Measurements from ENCODE around the gene SLC25A40. TPM values are rescaled to one million over a fixed set of nuclear protein-coding genes. Genes with fewer than 3 reads are reported as not detected.
"Not testable (repeated sequence)": the region's sequence is repeated elsewhere in the genome, so short reads cannot be mapped to it uniquely, and the experiment has no call there.

Gene SLC25A40
- total RNA-seq, 1 donor from 2014 or later, result 7.8 TPM

- Histone ChIP-seq H3K9me3 (ENCODE audit: control insufficient read depth in 3 of 3, low read length in 3 of 3) (no peaks in the 10 kb centered on the region), H3K27me3 (ENCODE audit: control insufficient read depth in 3 of 3, insufficient read depth in 3 of 3, low read length in 3 of 3) (no peaks in the 10 kb centered on the region), H3K9ac (ENCODE audit: low read depth in 1 of 3, low read length in 3 of 3) (no peak overlapping the region), H3K36me3 (ENCODE audit: control insufficient read depth in 3 of 3, insufficient read depth in 3 of 3, low read length in 3 of 3) (peaks cover 0 to 6% (median 3%) of the 10 kb centered on the region in 3 donors), H3K4me3 (ENCODE audit: low read length in 3 of 3) (no peak overlapping the region), H3K4me1 (ENCODE audit: control insufficient read depth in 3 of 3, insufficient read depth in 3 of 3, low read length in 3 of 3) (no peaks in the 10 kb centered on the region), H3K27ac (ENCODE audit: low read depth, low read length) (no peak overlapping the region)
Measured at GRCh38 chr7:87833130-87833529, 43.0 kb downstream of the SLC25A40 start.

DNA sequence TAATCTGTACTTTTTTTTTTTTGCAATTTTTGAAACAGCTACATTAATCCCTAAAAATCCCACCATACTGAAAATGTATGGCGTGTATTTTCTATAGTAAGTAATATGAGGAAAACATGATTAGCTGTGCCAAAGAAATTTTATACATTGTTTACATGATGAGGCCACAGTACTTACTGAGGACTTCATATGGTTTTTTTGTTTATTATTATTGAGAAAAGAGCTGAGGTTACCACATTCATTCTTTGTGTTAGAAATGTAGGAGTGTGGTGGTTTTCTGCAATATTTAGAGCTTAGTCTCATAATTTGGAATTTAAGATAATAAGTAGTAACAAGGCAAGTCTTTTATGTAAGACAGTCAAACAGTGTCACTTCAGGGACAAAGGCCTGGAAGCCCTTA, 45.1 kb downstream of the SLC25A40 start:
- H3K27ac ChIP-seq (ENCODE audit: low read depth, low read length), result no peak overlapping the region
- no peaks in the 10 kb centered on the region for H3K27me3 ChIP-seq (ENCODE audit: control insufficient read depth in 3 of 3, insufficient read depth in 3 of 3, low read length in 3 of 3)
- H3K4me3 ChIP-seq (ENCODE audit: low read length in 3 of 3), result no peak overlapping the region
- no peak overlapping the region for H3K9ac ChIP-seq (ENCODE audit: low read depth in 1 of 3, low read length in 3 of 3)
- no peaks in the 10 kb centered on the region for H3K4me1 ChIP-seq (ENCODE audit: control insufficient read depth in 3 of 3, insufficient read depth in 3 of 3, low read length in 3 of 3)
- H3K36me3 ChIP-seq (ENCODE audit: control insufficient read depth in 3 of 3, insufficient read depth in 3 of 3, low read length in 3 of 3), result peaks cover 0 to 6% (median 3%) of the 10 kb centered on the region in 3 donors
- H3K9me3 ChIP-seq (ENCODE audit: control insufficient read depth in 3 of 3, low read length in 3 of 3), result no peaks in the 10 kb centered on the region

DNA sequence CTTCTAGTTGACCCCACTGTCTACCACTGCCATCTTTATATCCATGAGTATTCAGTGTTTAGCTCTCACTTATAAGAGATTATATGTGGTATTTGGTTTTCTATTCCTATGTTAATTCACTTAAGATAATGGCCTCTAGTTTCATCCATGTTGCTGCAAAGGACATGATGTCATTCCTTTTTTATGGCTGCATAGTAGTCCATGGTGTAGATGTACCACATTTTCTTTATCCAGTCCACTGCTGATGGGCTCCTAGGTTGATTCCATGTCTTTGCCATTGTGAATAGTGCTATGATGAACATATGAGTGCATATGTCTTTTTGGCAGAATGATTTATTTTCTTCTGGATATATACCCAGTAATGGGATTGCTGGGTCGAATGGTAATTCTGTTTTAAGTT, 47.8 kb downstream of the SLC25A40 start:
- H3K9ac ChIP-seq (ENCODE audit: low read depth in 1 of 3, low read length in 3 of 3); H3K36me3 ChIP-seq (ENCODE audit: control insufficient read depth in 3 of 3, insufficient read depth in 3 of 3, low read length in 3 of 3); H3K9me3 ChIP-seq (ENCODE audit: control insufficient read depth in 3 of 3, low read length in 3 of 3); H3K27me3 ChIP-seq (ENCODE audit: control insufficient read depth in 3 of 3, insufficient read depth in 3 of 3, low read length in 3 of 3); H3K27ac ChIP-seq (ENCODE audit: low read depth, low read length); H3K4me1 ChIP-seq (ENCODE audit: control insufficient read depth in 3 of 3, insufficient read depth in 3 of 3, low read length in 3 of 3); H3K4me3 ChIP-seq (ENCODE audit: low read length in 3 of 3): not testable (repeated sequence)

- H3K27ac ChIP-seq (ENCODE audit: low read depth, low read length); H3K4me3 ChIP-seq (ENCODE audit: low read length in 3 of 3); H3K27me3 ChIP-seq (ENCODE audit: control insufficient read depth in 3 of 3, insufficient read depth in 3 of 3, low read length in 3 of 3); H3K4me1 ChIP-seq (ENCODE audit: control insufficient read depth in 3 of 3, insufficient read depth in 3 of 3, low read length in 3 of 3); H3K9ac ChIP-seq (ENCODE audit: low read depth in 1 of 3, low read length in 3 of 3); H3K36me3 ChIP-seq (ENCODE audit: control insufficient read depth in 3 of 3, insufficient read depth in 3 of 3, low read length in 3 of 3); H3K9me3 ChIP-seq (ENCODE audit: control insufficient read depth in 3 of 3, low read length in 3 of 3): not testable (repeated sequence)
Measured at GRCh38 chr7:87825369-87825768, 50.8 kb downstream of the SLC25A40 start.

DNA sequence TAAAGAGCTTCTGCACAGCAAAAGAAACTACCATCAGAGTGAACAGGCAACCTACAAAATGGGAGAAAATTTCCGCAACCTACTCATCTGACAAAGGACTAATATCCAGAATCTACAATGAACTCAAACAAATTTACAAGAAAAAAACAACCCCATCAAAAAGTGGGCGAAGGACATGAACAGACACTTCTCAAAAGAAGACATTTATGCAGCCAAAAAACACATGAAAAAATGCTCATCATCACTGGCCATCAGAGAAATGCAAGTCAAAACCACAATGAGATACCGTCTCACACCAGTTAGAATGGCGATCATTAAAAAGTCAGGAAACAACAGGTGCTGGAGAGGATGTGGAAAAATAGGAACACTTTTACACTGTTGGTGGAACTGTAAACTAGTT, 54.1 kb downstream of the SLC25A40 start:
- H3K4me1 ChIP-seq (ENCODE audit: control insufficient read depth in 3 of 3, insufficient read depth in 3 of 3, low read length in 3 of 3); H3K9me3 ChIP-seq (ENCODE audit: control insufficient read depth in 3 of 3, low read length in 3 of 3); H3K9ac ChIP-seq (ENCODE audit: low read depth in 1 of 3, low read length in 3 of 3); H3K36me3 ChIP-seq (ENCODE audit: control insufficient read depth in 3 of 3, insufficient read depth in 3 of 3, low read length in 3 of 3); H3K4me3 ChIP-seq (ENCODE audit: low read length in 3 of 3); H3K27me3 ChIP-seq (ENCODE audit: control insufficient read depth in 3 of 3, insufficient read depth in 3 of 3, low read length in 3 of 3); H3K27ac ChIP-seq (ENCODE audit: low read depth, low read length): not testable (repeated sequence)

DNA sequence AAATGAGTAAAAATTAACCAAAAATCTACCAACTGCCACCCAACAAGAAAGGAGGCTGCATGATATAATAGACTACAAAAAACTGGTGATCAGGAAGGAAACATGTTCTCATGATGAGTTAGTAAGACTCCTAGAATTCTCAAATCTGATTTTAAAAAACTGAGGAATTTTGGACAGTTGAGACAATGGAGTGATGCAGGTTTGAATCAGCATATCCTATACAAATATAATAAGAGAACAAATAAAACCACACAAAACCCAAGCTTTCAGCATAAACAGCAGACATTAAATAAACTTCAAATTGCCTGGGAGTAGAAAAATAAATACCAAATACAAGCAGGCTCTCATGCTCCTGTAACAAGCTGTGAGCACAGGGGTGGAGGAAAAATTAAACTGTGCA, 57.8 kb downstream of the SLC25A40 start:
- no peaks in the 10 kb centered on the region for H3K36me3 ChIP-seq (ENCODE audit: control insufficient read depth in 3 of 3, insufficient read depth in 3 of 3, low read length in 3 of 3)
- H3K9me3 ChIP-seq (ENCODE audit: control insufficient read depth in 3 of 3, low read length in 3 of 3), result no peaks in the 10 kb centered on the region
- H3K27me3 ChIP-seq (ENCODE audit: control insufficient read depth in 3 of 3, insufficient read depth in 3 of 3, low read length in 3 of 3), result no peaks in the 10 kb centered on the region
- no peaks in the 10 kb centered on the region for H3K4me1 ChIP-seq (ENCODE audit: control insufficient read depth in 3 of 3, insufficient read depth in 3 of 3, low read length in 3 of 3)
- no peak overlapping the region for H3K4me3 ChIP-seq (ENCODE audit: low read length in 3 of 3)
- no peak overlapping the region for H3K9ac ChIP-seq (ENCODE audit: low read depth in 1 of 3, low read length in 3 of 3)
- H3K27ac ChIP-seq (ENCODE audit: low read depth, low read length), result no peak overlapping the region

GRCh38 chr7:87816389-87816788, 59.8 kb downstream of the SLC25A40 start:
- H3K36me3 ChIP-seq (ENCODE audit: control insufficient read depth in 3 of 3, insufficient read depth in 3 of 3, low read length in 3 of 3), result no peaks in the 10 kb centered on the region
- no peak overlapping the region for H3K27ac ChIP-seq (ENCODE audit: low read depth, low read length)
- no peak overlapping the region for H3K4me3 ChIP-seq (ENCODE audit: low read length in 3 of 3)
- no peaks in the 10 kb centered on the region for H3K4me1 ChIP-seq (ENCODE audit: control insufficient read depth in 3 of 3, insufficient read depth in 3 of 3, low read length in 3 of 3)
- no peaks in the 10 kb centered on the region for H3K27me3 ChIP-seq (ENCODE audit: control insufficient read depth in 3 of 3, insufficient read depth in 3 of 3, low read length in 3 of 3)
- H3K9me3 ChIP-seq (ENCODE audit: control insufficient read depth in 3 of 3, low read length in 3 of 3), result no peaks in the 10 kb centered on the region
- H3K9ac ChIP-seq (ENCODE audit: low read depth in 1 of 3, low read length in 3 of 3), result no peak overlapping the region

DNA sequence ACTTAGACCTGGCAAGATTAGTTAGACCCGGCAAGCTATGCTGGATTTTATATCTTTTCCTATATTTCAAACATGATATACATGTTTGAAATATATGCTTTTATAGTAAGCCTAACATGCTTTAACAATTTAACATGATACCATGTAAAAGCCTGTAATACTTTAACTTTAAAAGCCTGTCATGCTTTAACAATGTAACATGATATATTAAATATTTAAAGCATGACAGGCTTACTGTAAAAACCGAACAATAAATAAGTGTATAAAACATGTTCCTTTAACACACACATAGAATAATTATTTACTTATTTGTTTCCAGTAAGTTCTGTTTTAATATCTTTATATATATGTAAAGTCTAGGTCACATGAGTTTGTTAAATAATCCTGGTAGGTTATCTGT, 65.4 kb downstream of the SLC25A40 start:
- Histone ChIP-seq H3K9ac (ENCODE audit: low read depth in 1 of 3, low read length in 3 of 3) (no peak overlapping the region), H3K27ac (ENCODE audit: low read depth, low read length) (no peak overlapping the region), H3K4me3 (ENCODE audit: low read length in 3 of 3) (no peak overlapping the region), H3K9me3 (ENCODE audit: control insufficient read depth in 3 of 3, low read length in 3 of 3) (no peaks in the 10 kb centered on the region), H3K4me1 (ENCODE audit: control insufficient read depth in 3 of 3, insufficient read depth in 3 of 3, low read length in 3 of 3) (no peaks in the 10 kb centered on the region), H3K27me3 (ENCODE audit: control insufficient read depth in 3 of 3, insufficient read depth in 3 of 3, low read length in 3 of 3) (no peaks in the 10 kb centered on the region), H3K36me3 (ENCODE audit: control insufficient read depth in 3 of 3, insufficient read depth in 3 of 3, low read length in 3 of 3) (no peaks in the 10 kb centered on the region)

DNA sequence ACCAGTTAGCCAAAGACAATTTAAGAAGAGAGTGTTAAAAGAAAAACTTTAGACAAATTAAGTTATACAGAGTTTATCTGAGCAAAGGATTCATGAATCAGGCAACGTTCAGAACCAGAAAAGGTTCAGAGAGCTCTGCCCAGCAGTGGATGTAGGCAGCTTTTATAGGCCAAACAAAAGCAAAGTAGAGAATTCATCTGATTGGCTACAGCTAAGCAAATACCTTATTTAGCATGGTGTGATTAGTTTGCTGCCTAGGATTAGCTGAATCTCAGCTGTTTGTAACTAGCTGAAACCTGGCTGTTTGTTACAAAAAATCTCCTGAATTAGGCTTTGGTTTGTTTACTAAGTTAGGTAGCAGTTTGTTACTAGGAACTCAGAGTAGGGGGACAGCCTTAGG, 66.0 kb downstream of the SLC25A40 start:
- Histone ChIP-seq H3K36me3 (ENCODE audit: control insufficient read depth in 3 of 3, insufficient read depth in 3 of 3, low read length in 3 of 3) (no peaks in the 10 kb centered on the region), H3K4me1 (ENCODE audit: control insufficient read depth in 3 of 3, insufficient read depth in 3 of 3, low read length in 3 of 3) (no peaks in the 10 kb centered on the region), H3K9ac (ENCODE audit: low read depth in 1 of 3, low read length in 3 of 3) (no peak overlapping the region), H3K4me3 (ENCODE audit: low read length in 3 of 3) (no peak overlapping the region), H3K9me3 (ENCODE audit: control insufficient read depth in 3 of 3, low read length in 3 of 3) (no peaks in the 10 kb centered on the region), H3K27me3 (ENCODE audit: control insufficient read depth in 3 of 3, insufficient read depth in 3 of 3, low read length in 3 of 3) (no peaks in the 10 kb centered on the region), H3K27ac (ENCODE audit: low read depth, low read length) (no peak overlapping the region)

DNA sequence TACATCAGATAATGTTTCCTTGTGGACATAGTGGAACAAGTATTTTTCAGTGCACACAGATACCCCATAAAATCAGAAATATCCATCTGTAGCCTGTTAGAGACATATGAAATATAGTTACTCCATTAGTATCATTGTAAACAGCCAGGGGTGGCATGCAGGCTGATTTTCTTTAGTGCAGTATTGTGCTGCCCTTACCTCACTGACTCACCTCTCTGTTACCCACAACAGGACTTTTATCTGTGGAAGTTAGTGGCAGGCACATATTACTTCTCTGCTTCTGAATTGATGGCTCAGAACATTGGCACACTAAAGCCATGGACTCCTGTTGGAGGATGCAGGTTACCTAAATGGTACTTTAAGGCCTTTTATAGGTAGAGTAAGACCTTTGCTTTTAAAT, 70.0 kb downstream of the SLC25A40 start:
- Histone ChIP-seq H3K4me1 (ENCODE audit: control insufficient read depth in 3 of 3, insufficient read depth in 3 of 3, low read length in 3 of 3) (no peaks in the 10 kb centered on the region), H3K9me3 (ENCODE audit: control insufficient read depth in 3 of 3, low read length in 3 of 3) (no peaks in the 10 kb centered on the region), H3K9ac (ENCODE audit: low read depth in 1 of 3, low read length in 3 of 3) (no peak overlapping the region), H3K4me3 (ENCODE audit: low read length in 3 of 3) (no peak overlapping the region), H3K36me3 (ENCODE audit: control insufficient read depth in 3 of 3, insufficient read depth in 3 of 3, low read length in 3 of 3) (no peaks in the 10 kb centered on the region), H3K27me3 (ENCODE audit: control insufficient read depth in 3 of 3, insufficient read depth in 3 of 3, low read length in 3 of 3) (no peaks in the 10 kb centered on the region), H3K27ac (ENCODE audit: low read depth, low read length) (no peak overlapping the region)

GRCh38 chr7:87797798-87798403, 78.3 kb downstream of the SLC25A40 start:
- no peak overlapping the region for H3K4me3 ChIP-seq (ENCODE audit: low read length in 3 of 3)
- H3K4me1 ChIP-seq (ENCODE audit: control insufficient read depth in 3 of 3, insufficient read depth in 3 of 3, low read length in 3 of 3), result no peaks in the 10 kb centered on the region
- H3K27ac ChIP-seq (ENCODE audit: low read depth, low read length), result no peak overlapping the region
- H3K9ac ChIP-seq (ENCODE audit: low read depth in 1 of 3, low read length in 3 of 3), result no peak overlapping the region
- H3K36me3 ChIP-seq (ENCODE audit: control insufficient read depth in 3 of 3, insufficient read depth in 3 of 3, low read length in 3 of 3), result no peaks in the 10 kb centered on the region
- H3K9me3 ChIP-seq (ENCODE audit: control insufficient read depth in 3 of 3, low read length in 3 of 3), result no peaks in the 10 kb centered on the region
- no peaks in the 10 kb centered on the region for H3K27me3 ChIP-seq (ENCODE audit: control insufficient read depth in 3 of 3, insufficient read depth in 3 of 3, low read length in 3 of 3)

All from skeletal muscle tissue (tissue), 4 donors.